Fibroblast of the aortic adventitia (primary cell): ENCODE results near the gene ZNF664. TPM values are rescaled to one million over a fixed set of nuclear protein-coding genes. Genes with fewer than 3 reads are reported as not detected.

ENCODE experiments used
- DNase-seq: peaks from one replicate; pipeline ENCODE4 v3.0.0-alpha.2; 2010; ENCODE audit warnings: low read depth
- H3K4me3 ChIP-seq: 2 replicates; pipeline ENCODE4 v1.5.1; 2011; ENCODE audit warnings: low read depth, mild to moderate bottlenecking, control low read depth, low read length, moderate library complexity
- CTCF ChIP-seq: IDR thresholded peaks from 2 replicates; pipeline ENCODE4 v1.5.1; 2011; ENCODE audit warnings: mild to moderate bottlenecking, low read length, control low read depth, inconsistent platforms; ENCODE audit not compliant: insufficient read depth
- total RNA-seq: library from RNA; depleted of rRNA; stranded (reverse); fragments of >200 nt; gene quantifications from 2 replicates; pipeline ENCODE4 v1.2.3, GENCODE V29; 2012; ENCODE audit warnings: low replicate concordance

Gene ZNF664
- total RNA-seq, 1 donor, result 73.3 TPM

GRCh38 chr12:124024776-124025175 is 51.8 kb downstream of the ZNF664 start:
- no peak for TF ChIP-seq CTCF
- no peak for DNase-seq
- H3K4me3 ChIP-seq, result no peak overlapping the region

DNA sequence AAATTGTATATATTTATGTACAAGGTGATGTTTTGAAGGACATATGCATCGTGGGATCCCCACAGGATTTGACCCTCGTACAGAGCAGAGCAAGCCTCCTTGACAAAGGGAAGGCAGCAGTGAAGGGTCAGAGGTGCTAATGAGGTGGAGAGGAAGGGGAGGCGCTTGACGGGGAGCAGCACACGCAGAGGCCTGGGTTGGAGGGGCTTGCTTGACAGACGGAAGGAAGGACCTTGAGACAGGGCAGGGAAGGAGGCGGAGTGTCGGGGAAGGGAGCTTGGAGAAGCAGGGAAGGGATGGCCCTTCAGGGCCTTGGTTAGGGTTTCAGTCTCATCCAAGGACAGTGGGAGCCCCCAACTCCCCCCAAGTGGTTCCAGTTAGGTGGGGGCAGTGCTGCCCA is 52.6 kb downstream of the ZNF664 start:
- no peak overlapping the region for H3K4me3 ChIP-seq
- TF ChIP-seq CTCF, result no peak

GRCh38 chr12:124026755-124027745 is 54.0 kb downstream of the ZNF664 start:
- H3K4me3 ChIP-seq, result no peak overlapping the region
- no peak for TF ChIP-seq CTCF
- DNase-seq, result peak; percentile 46

More for the DNA sequence above, 52.6 kb downstream of the ZNF664 start:
- no peak for DNase-seq

DNA sequence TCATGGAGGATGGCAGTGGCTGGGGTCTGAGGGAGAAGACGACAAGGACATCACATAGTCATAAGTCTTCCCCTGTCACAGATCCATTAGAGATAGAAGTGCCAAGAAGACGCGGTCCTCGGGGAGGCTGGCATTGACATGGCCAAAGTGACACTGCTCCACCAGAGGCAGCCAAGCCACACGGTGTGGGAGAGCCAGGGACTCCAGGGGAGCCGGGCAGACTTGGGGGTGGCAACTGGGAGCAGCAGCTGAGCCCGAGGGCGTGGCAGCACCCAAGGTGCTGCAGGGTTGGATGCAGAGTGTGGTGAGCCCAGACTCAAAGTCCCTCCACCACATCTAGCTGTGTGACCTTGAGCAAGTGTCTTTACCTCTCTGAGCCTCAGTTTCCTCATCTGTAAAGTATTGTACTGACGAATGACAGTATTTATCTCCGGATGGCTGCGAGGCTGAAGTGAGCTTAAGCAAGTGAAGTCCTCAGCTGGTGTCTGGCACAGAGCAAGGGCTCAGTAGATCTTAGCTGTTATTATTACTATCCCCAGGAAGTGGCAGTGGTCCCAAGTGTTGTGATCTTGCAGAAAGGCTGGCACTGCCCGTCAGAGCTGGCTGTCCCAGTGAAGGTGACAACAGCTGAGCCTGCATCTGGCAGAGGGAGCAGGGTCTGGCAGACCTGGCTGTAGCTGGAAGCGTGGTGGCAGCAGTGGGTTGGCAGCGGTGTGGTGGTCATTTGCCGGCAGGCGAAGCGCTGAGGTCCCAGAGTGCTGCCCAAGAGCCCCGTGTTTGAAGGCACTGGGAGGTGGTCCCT is 54.9 kb downstream of the ZNF664 start:
- DNase-seq, result no peak
- no peak overlapping the region for H3K4me3 ChIP-seq
- no peak for TF ChIP-seq CTCF

DNA sequence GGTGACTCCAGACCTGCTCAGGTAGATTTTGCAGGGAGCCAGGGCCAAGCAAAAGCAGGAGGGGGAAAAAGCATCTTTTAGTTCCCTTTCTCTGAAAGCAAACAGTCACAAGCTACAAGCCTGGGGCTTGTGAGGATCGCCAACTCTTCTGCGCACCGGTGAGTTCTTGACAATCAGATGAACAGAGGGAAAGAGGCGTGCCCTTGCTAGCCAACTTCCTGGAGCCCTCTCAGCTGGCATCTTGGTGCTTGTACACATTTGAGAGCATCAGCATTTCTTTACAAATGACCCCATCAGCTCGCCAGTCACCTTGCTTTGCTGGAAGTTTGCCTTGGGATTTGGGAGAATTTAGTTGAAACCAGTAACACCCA is 55.5 kb downstream of the ZNF664 start:
- no peak for DNase-seq
- no peak overlapping the region for H3K4me3 ChIP-seq
- TF ChIP-seq CTCF, result no peak

DNA sequence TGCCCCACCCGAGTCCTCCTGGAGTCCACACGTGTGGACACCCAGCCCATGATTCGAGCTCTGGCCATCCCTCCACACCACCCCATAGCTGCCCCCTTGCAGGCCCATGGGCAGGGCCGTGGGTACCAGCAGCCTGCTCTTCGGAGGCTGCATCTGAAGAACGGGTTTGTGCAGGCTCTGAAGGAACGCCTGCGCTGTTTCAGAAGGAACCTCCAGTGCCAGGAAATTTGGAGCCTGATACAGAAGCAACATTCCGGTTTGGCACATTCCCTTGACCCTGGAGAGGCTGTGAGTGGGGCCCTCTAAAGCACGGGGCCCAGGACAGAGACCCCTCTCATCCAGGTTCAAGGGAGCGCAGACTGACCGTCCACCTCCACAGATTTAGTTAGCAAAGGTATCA is 57.0 kb downstream of the ZNF664 start:
- peak; percentile 60 for DNase-seq
- H3K4me3 ChIP-seq, result no peak overlapping the region
- TF ChIP-seq CTCF, result no peak
